HG03558 (cell line): ENCODE measurements around the gene DAND5.

Experiments used
- ATAC-seq: cut with Tn5 transposase; IDR thresholded peaks from one replicate; pipeline ENCODE4 v1.9.1; 2021; ENCODE audit warnings: moderate number of reproducible peaks; ENCODE audit not compliant: unreplicated experiment; ENCODE audit errors: extremely low read depth

The DAND5 gene, protein sequence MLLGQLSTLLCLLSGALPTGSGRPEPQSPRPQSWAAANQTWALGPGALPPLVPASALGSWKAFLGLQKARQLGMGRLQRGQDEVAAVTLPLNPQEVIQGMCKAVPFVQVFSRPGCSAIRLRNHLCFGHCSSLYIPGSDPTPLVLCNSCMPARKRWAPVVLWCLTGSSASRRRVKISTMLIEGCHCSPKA

DNA sequence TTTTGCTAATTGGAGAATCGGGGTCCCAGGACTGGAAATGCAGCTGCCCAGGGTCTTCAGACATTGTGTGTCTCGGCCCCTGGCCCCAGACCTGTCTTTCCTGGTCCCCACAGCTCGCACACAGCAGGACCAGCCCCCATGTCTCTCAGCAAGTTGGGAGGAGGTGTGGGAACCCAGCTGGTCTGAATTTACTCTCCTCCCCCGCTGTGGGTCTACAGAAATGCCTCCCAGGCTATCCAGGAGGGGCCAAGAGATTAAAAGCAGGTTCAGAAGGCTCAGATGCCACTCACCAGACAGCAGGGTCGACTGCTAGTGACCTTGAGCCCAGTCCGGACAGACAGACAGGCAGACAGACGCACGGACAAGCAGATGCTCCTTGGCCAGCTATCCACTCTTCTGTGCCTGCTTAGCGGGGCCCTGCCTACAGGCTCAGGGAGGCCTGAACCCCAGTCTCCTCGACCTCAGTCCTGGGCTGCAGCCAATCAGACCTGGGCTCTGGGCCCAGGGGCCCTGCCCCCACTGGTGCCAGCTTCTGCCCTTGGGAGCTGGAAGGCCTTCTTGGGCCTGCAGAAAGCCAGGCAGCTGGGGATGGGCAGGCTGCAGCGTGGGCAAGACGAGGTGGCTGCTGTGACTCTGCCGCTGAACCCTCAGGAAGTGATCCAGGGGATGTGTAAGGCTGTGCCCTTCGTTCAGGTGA lies at the start of gene DAND5:
DAND5 (plus strand) TSS at position 285 of the 697 bp plus-strand sequence; CDS start at position 370, 85 bp downstream.
- ATAC-seq = no peak

DNA sequence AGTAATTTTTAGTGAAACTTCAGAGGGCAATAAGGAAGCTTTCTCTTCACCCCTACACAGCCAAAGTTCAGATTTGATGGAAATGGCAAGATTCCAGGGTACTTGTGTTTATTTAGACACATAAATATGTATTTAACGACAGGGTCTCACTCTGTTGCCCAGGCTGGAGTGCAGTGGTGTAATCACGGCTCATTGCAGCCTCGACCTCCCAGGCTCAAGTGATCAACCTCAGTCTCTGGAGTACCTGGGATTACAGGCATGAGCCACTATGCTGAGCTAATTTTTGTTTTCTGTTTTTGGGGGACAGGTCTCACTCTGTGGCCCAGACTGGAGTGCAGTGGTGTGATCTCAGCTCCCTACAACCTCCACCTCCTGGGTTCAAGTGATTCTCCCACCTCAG lies 48.3 kb upstream of the DAND5 start:
- ATAC-seq = no peak

DNA sequence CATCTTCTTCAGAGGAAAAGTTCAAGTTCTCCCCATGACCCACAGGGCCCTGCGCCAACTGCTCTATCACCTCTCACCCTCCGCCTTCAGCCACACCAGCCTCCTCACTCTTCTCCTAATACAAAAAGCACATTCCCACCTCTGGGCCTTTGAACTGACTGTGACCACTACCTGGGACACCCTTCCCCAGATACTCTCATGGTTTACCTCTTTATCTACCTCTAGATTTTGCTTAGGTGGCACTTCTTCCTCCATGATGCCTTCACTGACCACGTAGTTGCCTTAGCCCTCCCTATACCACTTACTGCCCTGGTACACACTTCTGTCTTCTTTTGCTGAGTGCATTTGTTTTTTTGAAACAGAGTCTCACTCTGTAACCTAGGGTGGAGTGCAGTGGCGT lies 46.4 kb upstream of the DAND5 start:
- ATAC-seq = no peak

DNA sequence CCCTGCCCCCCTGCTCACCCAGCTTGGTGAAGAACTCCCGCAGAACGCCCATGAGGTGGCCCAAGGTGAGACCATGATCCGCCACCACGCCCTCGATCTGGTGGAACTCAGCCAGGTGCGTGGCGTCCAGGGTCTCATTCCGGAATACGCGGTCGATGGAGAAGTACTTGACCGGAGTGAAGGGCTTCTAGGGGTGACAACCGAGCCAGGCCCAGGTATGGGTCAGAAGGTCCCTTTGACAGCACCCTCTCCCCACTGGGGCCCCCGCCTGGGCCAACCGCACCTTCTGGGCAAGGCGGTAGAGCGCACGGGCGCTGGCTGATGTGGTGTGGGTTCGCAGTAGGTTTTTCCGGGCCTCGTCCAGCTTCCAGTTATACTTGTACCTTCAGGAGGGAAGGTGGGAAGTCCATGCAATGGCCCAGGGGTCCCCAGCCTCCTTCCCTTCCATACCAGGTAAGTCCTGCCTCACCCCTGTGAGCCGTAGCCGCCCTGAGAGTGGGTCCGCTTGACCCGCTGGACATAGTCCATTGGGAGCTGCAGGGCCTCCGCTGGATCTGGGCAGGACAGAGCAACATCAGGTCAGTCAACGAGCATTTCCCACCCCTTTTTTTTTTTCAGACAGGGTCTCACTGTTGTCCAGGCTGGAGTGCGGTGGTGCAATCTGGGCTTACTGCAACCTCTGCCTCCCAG lies 44.6 kb upstream of the DAND5 start:
- ATAC-seq = no peak

DNA sequence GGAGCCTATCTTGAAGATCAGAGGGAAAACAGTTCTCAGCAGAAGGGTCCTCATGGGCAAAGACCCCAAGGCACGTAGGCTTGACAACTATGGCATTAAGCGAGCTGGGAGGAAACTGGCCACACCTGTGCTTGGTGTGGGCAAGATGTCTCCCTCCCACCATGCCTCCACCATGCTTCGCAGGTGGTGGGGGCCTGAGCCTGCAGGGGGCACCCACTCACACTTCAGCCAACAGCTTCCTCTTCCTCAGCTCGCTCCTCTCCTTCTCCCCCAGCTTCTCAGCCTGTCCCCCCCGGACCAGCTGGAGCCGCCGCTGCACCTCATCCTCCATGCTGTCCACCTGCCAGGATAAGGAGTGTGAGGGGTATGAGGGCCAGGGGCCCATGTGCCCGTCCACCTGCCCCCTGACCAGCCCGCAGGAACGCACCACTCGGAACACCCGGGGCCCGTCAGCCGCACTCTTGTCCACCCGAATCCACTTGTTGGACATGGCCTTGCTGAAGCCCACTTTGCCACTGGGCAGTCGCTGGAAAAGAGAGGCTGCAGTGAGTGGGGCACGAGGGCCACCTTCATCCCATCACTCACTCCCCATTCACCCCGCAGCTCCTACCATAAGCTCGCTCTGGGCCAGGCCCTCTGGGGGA lies 39.3 kb upstream of the DAND5 start:
- ATAC-seq = no peak

DNA sequence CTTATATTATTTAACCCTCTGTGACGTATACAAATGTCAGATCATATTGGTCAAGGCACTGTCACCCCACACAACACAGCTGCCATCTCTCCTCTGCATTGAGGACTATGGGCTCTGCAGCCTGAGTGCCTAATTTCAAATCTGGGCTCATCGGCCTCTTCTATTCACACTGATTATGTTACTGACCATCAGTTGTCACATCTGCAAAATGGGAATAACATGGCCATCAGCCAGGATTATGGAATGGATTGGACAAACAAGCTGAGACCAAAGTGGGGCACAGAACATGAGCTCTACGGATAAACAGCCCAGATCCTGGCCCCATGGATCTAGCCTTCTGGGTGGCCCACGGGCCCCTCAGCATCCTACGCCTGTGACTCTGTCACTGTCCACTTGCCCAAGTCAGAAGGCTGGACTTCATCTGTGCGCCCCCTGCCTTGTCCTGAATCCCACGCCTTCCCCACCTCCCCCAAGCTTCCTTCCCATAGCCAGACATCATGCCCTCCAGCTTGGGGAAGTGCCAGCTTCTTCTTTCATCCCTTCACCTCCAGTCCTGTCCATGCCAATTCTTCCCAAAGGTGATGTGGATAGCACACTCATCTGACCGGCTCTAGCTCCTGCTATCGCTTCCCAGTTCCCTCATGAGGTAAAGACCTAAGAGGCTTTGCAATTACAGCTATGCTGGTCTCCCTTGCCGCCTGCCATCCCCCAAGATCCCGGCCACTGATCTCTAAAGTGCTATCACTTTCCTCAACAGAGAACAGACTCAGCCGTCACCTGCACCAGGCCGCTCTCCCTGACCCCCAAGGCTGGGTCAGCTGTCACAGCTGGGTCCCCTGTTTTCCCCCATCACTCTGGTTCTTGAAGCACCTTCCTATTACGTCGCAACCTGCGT lies 36.7 kb upstream of the DAND5 start:
- no peak for ATAC-seq

DNA sequence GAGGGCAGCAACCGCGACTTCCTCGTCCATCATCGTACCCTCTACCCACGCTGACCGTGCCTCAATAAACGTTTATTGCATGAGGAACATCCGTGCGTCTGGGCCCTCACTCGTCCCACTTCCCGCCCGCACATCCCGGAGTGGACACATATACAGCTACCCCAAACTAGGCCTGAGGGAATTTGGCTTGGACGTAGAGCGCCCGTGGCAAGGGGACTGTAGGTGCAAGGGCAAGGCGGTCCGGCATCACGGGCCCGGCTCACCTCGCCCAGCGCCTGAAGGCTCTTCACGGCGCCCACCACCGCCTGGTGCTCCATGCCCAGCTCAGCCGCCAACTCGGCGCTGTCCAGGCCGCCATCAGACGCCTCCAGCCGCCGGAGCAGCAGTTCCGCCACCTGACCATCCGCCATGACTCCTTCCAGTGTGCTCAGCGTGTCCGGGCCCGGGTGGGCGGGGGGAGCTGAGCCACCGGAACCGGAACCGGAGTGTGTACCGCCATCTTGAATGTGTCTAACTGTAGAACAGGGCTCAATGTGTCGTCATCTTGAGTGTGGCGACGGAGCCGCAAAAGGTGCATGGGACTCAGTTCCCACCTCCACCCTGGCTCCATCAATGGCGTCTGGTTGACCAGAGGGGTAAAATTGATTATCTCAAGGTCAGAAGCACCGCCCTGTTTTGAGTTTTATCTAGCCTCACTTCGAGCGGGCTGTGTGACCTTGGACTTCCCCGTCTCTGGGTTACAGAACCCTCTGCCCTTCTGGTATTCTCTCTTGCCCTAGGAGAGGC lies 35.9 kb upstream of the DAND5 start, which contains the start of gene FARSA:
FARSA (minus strand) TSS at position 425 of the 786 bp plus-strand sequence; CDS start at position 410, 15 bp downstream.
- no peak for ATAC-seq

DNA sequence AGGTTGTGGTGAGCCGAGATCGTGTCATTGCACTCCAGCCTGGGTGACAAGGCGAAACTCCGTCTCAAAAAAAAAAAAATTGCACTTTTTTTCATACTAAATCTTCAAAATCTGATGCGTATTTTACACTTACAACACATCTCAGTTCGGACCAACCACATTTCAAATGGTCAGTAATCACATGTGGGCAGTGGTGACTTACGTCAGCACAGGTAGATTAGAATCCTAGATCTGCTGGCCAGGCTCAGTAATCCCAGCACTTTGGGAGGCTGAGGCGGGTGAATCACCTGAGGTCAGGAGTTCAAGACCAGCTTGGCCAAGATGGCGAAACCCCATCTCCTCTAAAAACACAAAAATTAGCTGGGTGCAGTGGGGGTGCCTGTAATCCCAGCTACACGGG lies 34.3 kb upstream of the DAND5 start:
- no peak for ATAC-seq

DNA sequence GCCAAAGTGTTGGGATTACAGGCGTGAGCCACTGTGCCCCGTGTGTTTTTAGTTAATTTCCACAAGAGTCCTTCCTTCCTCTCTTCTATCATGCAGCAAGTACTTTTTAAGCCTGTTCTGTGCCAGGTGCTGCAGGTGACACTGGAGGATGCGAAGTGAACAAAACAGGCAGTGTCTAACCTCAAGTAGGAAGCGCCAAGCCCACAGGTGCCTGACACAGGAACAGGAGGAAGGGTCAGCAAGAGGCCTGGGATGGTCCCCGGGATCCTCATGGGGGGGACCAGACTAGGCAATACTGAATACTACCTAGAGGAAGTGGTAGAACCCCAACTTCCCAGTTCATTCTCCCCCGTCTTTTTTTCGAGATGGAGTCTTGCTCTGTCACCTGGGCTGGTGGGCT lies 32.8 kb upstream of the DAND5 start:
- ATAC-seq = no peak

DNA sequence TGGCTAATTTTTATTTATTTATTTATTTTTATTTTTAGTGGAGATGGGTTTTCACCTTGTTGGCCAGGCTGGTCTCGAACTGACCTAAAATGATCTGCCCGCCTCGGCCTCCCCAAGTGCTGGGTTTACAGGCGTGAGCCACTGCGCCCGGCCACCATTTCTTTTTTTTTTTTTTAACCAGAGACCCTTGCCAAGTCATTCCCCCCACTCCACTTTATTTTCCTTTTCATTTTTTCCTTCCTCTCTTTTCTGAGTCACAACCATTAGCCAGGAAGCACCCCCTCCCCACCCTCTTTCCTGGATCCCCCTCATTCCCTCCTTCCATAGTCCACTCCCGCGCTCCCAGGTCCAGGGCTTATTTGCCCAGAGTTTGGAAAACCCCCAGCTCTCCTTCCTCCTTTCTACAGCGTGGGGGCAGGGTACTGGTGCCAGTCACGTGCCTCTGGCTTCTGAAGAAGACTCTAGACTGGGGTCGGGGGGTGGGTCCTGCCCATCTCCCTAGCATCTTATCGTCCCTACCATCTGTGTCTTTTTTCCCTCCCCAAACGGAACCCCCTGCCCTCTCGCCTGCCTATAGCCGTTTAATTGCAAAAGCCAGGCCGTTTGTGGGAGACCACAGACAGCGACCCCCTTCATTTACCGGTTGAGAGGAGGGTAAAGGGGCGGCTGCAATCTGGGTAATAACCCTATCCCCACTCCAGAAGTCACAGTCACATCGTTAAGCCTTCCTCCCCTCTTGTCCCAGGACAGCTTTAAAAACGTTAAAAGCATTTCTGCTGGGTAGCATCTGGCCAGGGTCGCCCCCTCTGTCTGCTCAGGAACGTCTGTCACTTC lies 32.1 kb upstream of the DAND5 start:
- no peak for ATAC-seq

DNA sequence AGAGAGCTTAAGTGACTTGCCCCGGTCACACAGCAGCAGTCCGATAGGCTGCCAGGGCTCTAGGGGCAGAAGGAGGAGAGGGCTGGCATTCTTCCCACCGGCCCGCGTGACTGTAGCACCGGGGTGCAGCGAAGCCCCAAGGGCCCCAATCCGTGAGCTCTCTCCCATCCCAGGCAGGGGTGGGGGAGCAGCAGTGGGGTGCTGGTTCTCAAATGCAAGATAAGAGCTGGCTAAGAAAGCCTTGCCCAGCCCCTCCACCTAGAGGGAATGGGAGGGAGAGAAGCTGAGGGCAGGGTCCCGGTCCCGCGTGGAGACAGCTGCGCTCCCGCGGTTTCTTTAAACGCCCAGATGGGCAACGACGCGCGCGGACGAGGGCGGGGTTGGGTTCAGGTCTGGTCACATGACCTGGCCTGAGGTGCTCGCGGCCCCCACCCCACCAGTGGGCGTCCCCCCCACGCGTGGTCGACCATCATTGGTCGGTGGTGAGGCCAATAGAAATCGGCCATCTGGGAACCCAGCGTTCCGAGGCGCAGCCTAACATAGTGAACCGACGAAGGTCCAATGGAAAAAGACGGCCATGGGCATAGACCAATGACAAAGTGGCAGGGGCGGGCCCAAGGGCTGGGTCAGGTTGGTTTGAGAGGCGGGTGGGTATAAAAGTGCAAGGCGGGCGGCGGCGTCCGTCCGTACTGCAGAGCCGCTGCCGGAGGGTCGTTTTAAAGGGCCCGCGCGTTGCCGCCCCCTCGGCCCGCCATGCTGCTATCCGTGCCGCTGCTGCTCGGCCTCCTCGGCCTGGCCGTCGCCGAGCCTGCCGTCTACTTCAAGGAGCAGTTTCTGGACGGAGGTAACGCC lies 31.2 kb upstream of the DAND5 start, which contains the start of gene CALR:
CALR (plus strand) TSS at position 683 of the 852 bp plus-strand sequence; CDS start at position 754, 71 bp downstream.
- ATAC-seq = peak; percentile 55

DNA sequence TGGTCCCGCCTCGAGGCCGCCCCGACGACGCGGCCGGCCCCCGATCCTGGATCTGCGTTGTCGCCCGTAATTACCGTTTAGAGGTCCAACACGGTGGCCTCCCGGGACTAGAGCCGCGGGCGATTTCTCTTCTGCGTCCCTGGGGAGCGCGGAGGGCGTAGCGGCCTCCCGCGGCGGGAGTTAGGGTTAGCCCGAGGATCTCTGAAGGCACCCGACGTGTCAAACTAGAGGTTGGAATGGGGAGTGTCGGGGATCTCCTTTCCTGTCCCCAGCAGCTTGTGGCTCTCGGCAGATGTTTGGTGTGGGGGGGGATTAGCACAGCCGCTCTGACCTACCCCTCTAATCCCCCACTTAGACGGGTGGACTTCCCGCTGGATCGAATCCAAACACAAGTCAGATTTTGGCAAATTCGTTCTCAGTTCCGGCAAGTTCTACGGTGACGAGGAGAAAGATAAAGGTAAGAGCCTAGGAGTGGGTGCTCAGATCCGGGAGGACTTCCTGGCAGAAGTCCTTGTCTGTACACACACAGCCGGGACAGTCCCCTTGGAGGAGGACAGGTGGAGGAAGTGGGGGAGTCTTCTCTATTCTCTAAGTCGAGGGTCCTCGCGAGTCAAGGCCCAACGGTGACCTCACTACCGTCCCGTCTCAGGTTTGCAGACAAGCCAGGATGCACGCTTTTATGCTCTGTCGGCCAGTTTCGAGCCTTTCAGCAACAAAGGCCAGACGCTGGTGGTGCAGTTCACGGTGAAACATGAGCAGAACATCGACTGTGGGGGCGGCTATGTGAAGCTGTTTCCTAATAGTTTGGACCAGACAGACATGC lies 30.4 kb upstream of the DAND5 start:
- no peak for ATAC-seq

DNA sequence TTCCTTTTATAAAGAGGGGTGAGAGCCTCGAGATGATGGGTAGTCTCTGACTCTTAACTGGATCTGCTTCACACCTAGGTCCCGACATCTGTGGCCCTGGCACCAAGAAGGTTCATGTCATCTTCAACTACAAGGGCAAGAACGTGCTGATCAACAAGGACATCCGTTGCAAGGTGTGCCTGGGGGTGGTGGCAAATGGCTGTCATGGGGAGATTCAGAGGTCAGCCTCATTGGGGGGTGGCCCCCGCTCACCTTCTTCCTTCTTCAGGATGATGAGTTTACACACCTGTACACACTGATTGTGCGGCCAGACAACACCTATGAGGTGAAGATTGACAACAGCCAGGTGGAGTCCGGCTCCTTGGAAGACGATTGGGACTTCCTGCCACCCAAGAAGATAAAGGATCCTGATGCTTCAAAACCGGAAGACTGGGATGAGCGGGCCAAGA lies 29.4 kb upstream of the DAND5 start:
- ATAC-seq = no peak

DNA sequence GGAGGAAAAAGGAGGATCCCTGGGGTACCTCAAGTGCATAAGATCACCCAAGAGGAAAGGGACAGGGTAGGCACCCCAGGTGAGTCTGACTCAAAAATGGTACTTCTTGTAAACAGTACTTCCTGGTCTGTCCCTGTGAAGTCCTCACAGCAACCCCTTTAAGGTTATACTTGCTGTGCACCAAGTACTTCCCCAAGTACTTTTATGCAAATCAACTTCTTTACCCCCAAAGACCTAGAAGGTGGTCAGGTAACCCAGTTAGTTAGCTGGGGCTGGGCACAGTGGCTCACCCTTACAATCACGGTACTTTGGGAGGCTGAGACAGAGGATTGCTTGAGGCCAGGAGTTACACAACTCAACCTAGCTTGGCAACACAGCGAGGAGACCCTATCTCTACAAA lies 28.5 kb upstream of the DAND5 start:
- no peak for ATAC-seq

DNA sequence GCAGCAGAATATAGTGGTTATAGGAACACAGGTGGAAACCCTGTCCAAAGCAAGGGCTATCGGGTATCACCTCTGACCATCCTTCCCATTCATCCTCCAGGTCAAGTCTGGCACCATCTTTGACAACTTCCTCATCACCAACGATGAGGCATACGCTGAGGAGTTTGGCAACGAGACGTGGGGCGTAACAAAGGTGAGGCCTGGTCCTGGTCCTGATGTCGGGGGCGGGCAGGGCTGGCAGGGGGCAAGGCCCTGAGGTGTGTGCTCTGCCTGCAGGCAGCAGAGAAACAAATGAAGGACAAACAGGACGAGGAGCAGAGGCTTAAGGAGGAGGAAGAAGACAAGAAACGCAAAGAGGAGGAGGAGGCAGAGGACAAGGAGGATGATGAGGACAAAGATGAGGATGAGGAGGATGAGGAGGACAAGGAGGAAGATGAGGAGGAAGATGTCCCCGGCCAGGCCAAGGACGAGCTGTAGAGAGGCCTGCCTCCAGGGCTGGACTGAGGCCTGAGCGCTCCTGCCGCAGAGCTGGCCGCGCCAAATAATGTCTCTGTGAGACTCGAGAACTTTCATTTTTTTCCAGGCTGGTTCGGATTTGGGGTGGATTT lies 25.8 kb upstream of the DAND5 start:
- no peak for ATAC-seq

DNA sequence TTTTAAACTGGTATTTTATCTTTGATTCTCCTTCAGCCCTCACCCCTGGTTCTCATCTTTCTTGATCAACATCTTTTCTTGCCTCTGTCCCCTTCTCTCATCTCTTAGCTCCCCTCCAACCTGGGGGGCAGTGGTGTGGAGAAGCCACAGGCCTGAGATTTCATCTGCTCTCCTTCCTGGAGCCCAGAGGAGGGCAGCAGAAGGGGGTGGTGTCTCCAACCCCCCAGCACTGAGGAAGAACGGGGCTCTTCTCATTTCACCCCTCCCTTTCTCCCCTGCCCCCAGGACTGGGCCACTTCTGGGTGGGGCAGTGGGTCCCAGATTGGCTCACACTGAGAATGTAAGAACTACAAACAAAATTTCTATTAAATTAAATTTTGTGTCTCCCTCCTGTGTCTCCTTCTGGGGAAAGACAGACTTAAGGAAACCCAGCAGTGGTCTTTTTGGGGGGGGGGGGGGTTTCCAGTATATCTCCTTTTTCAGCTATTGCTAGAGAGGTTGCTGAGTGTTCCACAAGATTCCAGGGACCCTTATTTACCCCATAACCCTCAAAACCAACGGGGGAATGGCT lies 25.2 kb upstream of the DAND5 start:
- ATAC-seq = no peak
